ENCODE measurements around the gene NUDT3.
A peak's percentile ranks its signal among the peaks of the same experiment; 100 is the strongest.
"Not testable (repeated sequence)": the region's sequence is repeated elsewhere in the genome, so short reads cannot be mapped to it uniquely, and the experiment has no call there.

Gene NUDT3

GRCh38 chr6:34414999-34415858 is 22.8 kb upstream of the NUDT3 start:
- H3K36me3 Mint-ChIP-seq, result peaks cover 16% of the 10 kb centered on the region
- ATAC-seq (ENCODE audit: low read depth), result peak; percentile 95
- H3K4me3 Mint-ChIP-seq, result no peak overlapping the region
- H3K4me1 Mint-ChIP-seq, result peaks cover 12% of the 10 kb centered on the region
- DNase-seq (ENCODE audit: low spot score in 2 of 2), result peak; percentile 27 to 35
- H3K27me3 Mint-ChIP-seq, result no peaks in the 10 kb centered on the region
- peak overlapping the region; percentile 31 for H3K27ac Mint-ChIP-seq
- no peaks in the 10 kb centered on the region for H3K9me3 Mint-ChIP-seq

GRCh38 chr6:34412643-34413214 is 20.3 kb upstream of the NUDT3 start:
- Mint-ChIP-seq H3K27me3 (no peaks in the 10 kb centered on the region), H3K27ac (no peak overlapping the region)
- no peak for ATAC-seq (ENCODE audit: low read depth)

GRCh38 chr6:34412016-34412415 is 19.5 kb upstream of the NUDT3 start:
- ATAC-seq (ENCODE audit: low read depth) (no peak), DNase-seq (ENCODE audit: low spot score in 2 of 2) (no peak)
- H3K9me3 Mint-ChIP-seq, result no peaks in the 10 kb centered on the region
- H3K27me3 Mint-ChIP-seq, result no peaks in the 10 kb centered on the region
- peaks cover 6% of the 10 kb centered on the region for H3K36me3 Mint-ChIP-seq
- H3K4me1 Mint-ChIP-seq, result peaks cover 7% of the 10 kb centered on the region
- H3K4me3 Mint-ChIP-seq, result no peak overlapping the region
- H3K27ac Mint-ChIP-seq, result peak overlapping the region; percentile 21

More at GRCh38 chr6:34412643-34413214, 20.3 kb upstream of the NUDT3 start:
- H3K36me3 Mint-ChIP-seq, result peaks cover 9% of the 10 kb centered on the region
- peaks cover 7% of the 10 kb centered on the region for H3K4me1 Mint-ChIP-seq
- no peak overlapping the region for H3K4me3 Mint-ChIP-seq
- no peak for DNase-seq (ENCODE audit: low spot score in 2 of 2)
- no peaks in the 10 kb centered on the region for H3K9me3 Mint-ChIP-seq

- not testable (repeated sequence) for H3K9me3 Mint-ChIP-seq; DNase-seq (ENCODE audit: low spot score in 2 of 2)
Measured at GRCh38 chr6:34407915-34408314, 15.4 kb upstream of the NUDT3 start.

GRCh38 chr6:34396518-34396917 is 4.0 kb upstream of the NUDT3 start:
- Mint-ChIP-seq H3K27me3 (no peaks in the 10 kb centered on the region), H3K36me3 (no peaks in the 10 kb centered on the region), H3K4me1 (peaks cover 10% of the 10 kb centered on the region), H3K27ac (no peak overlapping the region), H3K4me3 (no peak overlapping the region), H3K9me3 (no peaks in the 10 kb centered on the region)
- no peak for ATAC-seq (ENCODE audit: low read depth)
- no peak for DNase-seq (ENCODE audit: low spot score in 2 of 2)

More at GRCh38 chr6:34407915-34408314, 15.4 kb upstream of the NUDT3 start:
- not testable (repeated sequence) for H3K27ac Mint-ChIP-seq; H3K4me3 Mint-ChIP-seq; ATAC-seq (ENCODE audit: low read depth); H3K27me3 Mint-ChIP-seq; H3K36me3 Mint-ChIP-seq; H3K4me1 Mint-ChIP-seq

GRCh38 chr6:34393966-34394305 is 1.5 kb upstream of the NUDT3 start:
- Mint-ChIP-seq H3K27me3 (no peaks in the 10 kb centered on the region), H3K4me1 (peaks cover 14% of the 10 kb centered on the region), H3K9me3 (no peaks in the 10 kb centered on the region), H3K36me3 (no peaks in the 10 kb centered on the region), H3K27ac (no peak overlapping the region), H3K4me3 (peak overlapping the region; percentile 65)
- ATAC-seq (ENCODE audit: low read depth) (no peak), DNase-seq (ENCODE audit: low spot score in 2 of 2) (no peak)

- H3K27ac Mint-ChIP-seq, result no peak overlapping the region
- ATAC-seq (ENCODE audit: low read depth), result peak; percentile 16
- no peaks in the 10 kb centered on the region for H3K9me3 Mint-ChIP-seq
- peak overlapping the region; percentile 65 for H3K4me3 Mint-ChIP-seq
- no peak for DNase-seq (ENCODE audit: low spot score in 2 of 2)
- peaks cover 14% of the 10 kb centered on the region for H3K4me1 Mint-ChIP-seq
- no peaks in the 10 kb centered on the region for H3K27me3 Mint-ChIP-seq
- H3K36me3 Mint-ChIP-seq, result no peaks in the 10 kb centered on the region
Measured at GRCh38 chr6:34393191-34393965, 909 bp upstream of the NUDT3 start.

GRCh38 chr6:34391786-34392496 is 528 bp downstream of the NUDT3 start:
- Mint-ChIP-seq H3K9me3 (no peaks in the 10 kb centered on the region), H3K4me3 (no peak overlapping the region), H3K27me3 (no peaks in the 10 kb centered on the region), H3K36me3 (no peaks in the 10 kb centered on the region), H3K4me1 (peaks cover 14% of the 10 kb centered on the region), H3K27ac (no peak overlapping the region)
- DNase-seq (ENCODE audit: low spot score in 2 of 2), result peak in 1 of 2 donors; percentile 37
- ATAC-seq (ENCODE audit: low read depth), result peak; percentile 29

GRCh38 chr6:34391473-34391785 is 1.0 kb downstream of the NUDT3 start:
- Mint-ChIP-seq H3K9me3 (no peaks in the 10 kb centered on the region), H3K36me3 (no peaks in the 10 kb centered on the region), H3K4me1 (peaks cover 14% of the 10 kb centered on the region), H3K4me3 (no peak overlapping the region), H3K27ac (no peak overlapping the region), H3K27me3 (no peaks in the 10 kb centered on the region)
- no peak for DNase-seq (ENCODE audit: low spot score in 2 of 2)
- no peak for ATAC-seq (ENCODE audit: low read depth)

- ATAC-seq (ENCODE audit: low read depth) (no peak), DNase-seq (ENCODE audit: low spot score in 2 of 2) (no peak)
- no peaks in the 10 kb centered on the region for H3K36me3 Mint-ChIP-seq
- peaks cover 16% of the 10 kb centered on the region for H3K4me1 Mint-ChIP-seq
- H3K27ac Mint-ChIP-seq, result no peak overlapping the region
- no peaks in the 10 kb centered on the region for H3K27me3 Mint-ChIP-seq
- no peaks in the 10 kb centered on the region for H3K9me3 Mint-ChIP-seq
- H3K4me3 Mint-ChIP-seq, result no peak overlapping the region
Measured at GRCh38 chr6:34390531-34391472, 1.7 kb downstream of the NUDT3 start.

GRCh38 chr6:34389034-34389433 is 3.4 kb downstream of the NUDT3 start:
- ATAC-seq (ENCODE audit: low read depth) (no peak), DNase-seq (ENCODE audit: low spot score in 2 of 2) (no peak)
- H3K9me3 Mint-ChIP-seq, result no peaks in the 10 kb centered on the region
- H3K36me3 Mint-ChIP-seq, result no peaks in the 10 kb centered on the region
- H3K4me1 Mint-ChIP-seq, result peaks cover 18% of the 10 kb centered on the region
- H3K27ac Mint-ChIP-seq, result peak overlapping the region; percentile 5
- H3K4me3 Mint-ChIP-seq, result no peak overlapping the region
- no peaks in the 10 kb centered on the region for H3K27me3 Mint-ChIP-seq

GRCh38 chr6:34388421-34388820 is 4.0 kb downstream of the NUDT3 start:
- peaks cover 17% of the 10 kb centered on the region for H3K4me1 Mint-ChIP-seq
- no peak overlapping the region for H3K27ac Mint-ChIP-seq
- no peak overlapping the region for H3K4me3 Mint-ChIP-seq
- ATAC-seq (ENCODE audit: low read depth) (no peak), DNase-seq (ENCODE audit: low spot score in 2 of 2) (no peak)
- H3K27me3 Mint-ChIP-seq, result no peaks in the 10 kb centered on the region
- H3K9me3 Mint-ChIP-seq, result no peaks in the 10 kb centered on the region
- no peaks in the 10 kb centered on the region for H3K36me3 Mint-ChIP-seq

All from memory B cell (primary cell).